HL-60/S4 treated with phorbol 12-myristate 13-acetate at 8.2 ng/mL for 4 days and 3 days (cell line): ENCODE measurements around the gene ATRNL1.

Experiments used
- in situ Hi-C: fragments of 300-500 bp; cut with MboI; formaldehyde crosslinking; loops from 2 replicates; pipeline ENCODE4 v1.15.0; 2022; ENCODE audit warnings: low sequenced_read_pairs

The ATRNL1 gene

GRCh38 chr10:115572740-115573455, 479.7 kb downstream of the ATRNL1 start:
- in situ Hi-C loops: no loop called here

GRCh38 chr10:115580239-115580638, 487.1 kb downstream of the ATRNL1 start:
- in situ Hi-C loops: no loop called here

- in situ Hi-C loops: no loop called here
Measured at GRCh38 chr10:115593060-115593459, 499.9 kb downstream of the ATRNL1 start.

- in situ Hi-C loops: no loop called here
Measured at GRCh38 chr10:115604627-115605026, 511.5 kb downstream of the ATRNL1 start.

- in situ Hi-C loops: no loop called here
Measured at GRCh38 chr10:115606086-115606485, 512.9 kb downstream of the ATRNL1 start.

- in situ Hi-C loops: no loop called here
Measured at GRCh38 chr10:115606741-115607140, 513.6 kb downstream of the ATRNL1 start.

- in situ Hi-C loops: no loop called here
Measured at GRCh38 chr10:115624448-115624847, 531.3 kb downstream of the ATRNL1 start.

GRCh38 chr10:115628616-115629015, 535.5 kb downstream of the ATRNL1 start:
- in situ Hi-C loops: no loop called here

- in situ Hi-C loops: no loop called here
Measured at GRCh38 chr10:115638246-115638645, 545.1 kb downstream of the ATRNL1 start.

GRCh38 chr10:115649217-115649616, 556.1 kb downstream of the ATRNL1 start:
- in situ Hi-C loops: no loop called here

- in situ Hi-C loops: no loop called here
Measured at GRCh38 chr10:115653473-115653872, 560.3 kb downstream of the ATRNL1 start.

GRCh38 chr10:115654961-115655360, 561.8 kb downstream of the ATRNL1 start:
- in situ Hi-C loops: no loop called here

GRCh38 chr10:115657161-115657860, 564.1 kb downstream of the ATRNL1 start:
- in situ Hi-C loops: no loop called here

- in situ Hi-C loops: no loop called here
Measured at GRCh38 chr10:115659616-115660015, 566.5 kb downstream of the ATRNL1 start.

- in situ Hi-C loops: no loop called here
Measured at GRCh38 chr10:115660391-115660790, 567.2 kb downstream of the ATRNL1 start.

- in situ Hi-C loops: no loop called here
Measured at GRCh38 chr10:115662422-115662821, 569.3 kb downstream of the ATRNL1 start.

GRCh38 chr10:115665549-115665948, 572.4 kb downstream of the ATRNL1 start:
- in situ Hi-C loops: no loop called here

GRCh38 chr10:115674496-115674895, 581.3 kb downstream of the ATRNL1 start:
- in situ Hi-C loops: no loop called here

GRCh38 chr10:115696747-115697146, 603.6 kb downstream of the ATRNL1 start:
- in situ Hi-C loops: no loop called here

- in situ Hi-C loops: no loop called here
Measured at GRCh38 chr10:115706026-115706425, 612.9 kb downstream of the ATRNL1 start.

GRCh38 chr10:115706488-115707076, 613.4 kb downstream of the ATRNL1 start:
- in situ Hi-C loops: no loop called here

GRCh38 chr10:115710136-115710535, 617.0 kb downstream of the ATRNL1 start:
- in situ Hi-C loops: no loop called here
